Loucy (cell line): ENCODE results near the gene TICAM2.

Source experiments
- EZH2phosphoT487 ChIP-seq: fragments of 200-600 bp; IDR thresholded peaks from 2 replicates; pipeline ENCODE4 v1.6.1; 2018; ENCODE audit warnings: antibody characterized with exemption, mild to moderate bottlenecking, moderate library complexity, borderline replicate concordance
- TF ChIP-seq, protein P1 (sequence below): fragments of 200-600 bp; sonication (generic); conservative IDR thresholded peaks from 2 replicates; pipeline ENCODE4 v1.5.1; 2014; ENCODE audit warnings: mild to moderate bottlenecking, antibody characterized with exemption, low read length

DNA sequence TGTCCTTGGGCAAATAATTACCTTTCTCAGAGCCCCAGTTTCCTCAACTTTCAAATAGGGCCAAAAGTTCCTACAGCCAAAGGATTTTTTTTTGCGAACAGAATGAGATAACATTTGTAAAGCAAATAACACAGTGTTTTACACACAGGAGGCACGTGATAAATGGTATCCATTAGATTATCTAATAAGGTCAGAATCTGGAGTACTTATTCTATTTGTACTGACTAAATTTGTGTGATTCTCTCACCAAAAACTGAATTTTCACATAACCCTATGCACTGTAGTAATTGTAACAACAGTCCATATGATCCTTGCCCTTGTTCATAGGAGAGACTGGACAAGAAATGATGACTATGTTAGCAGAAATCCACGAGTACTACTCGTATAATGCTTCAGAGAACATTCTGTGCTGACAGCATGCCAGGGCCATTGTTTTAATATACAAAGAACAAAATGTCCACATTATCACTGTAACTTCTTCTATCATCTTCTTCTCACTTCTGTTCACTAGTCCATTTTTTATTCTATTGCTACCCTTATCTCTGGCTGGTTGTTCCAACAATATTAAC, 43.8 kb downstream of the TICAM2 start:
- TF ChIP-seq, protein P1, sequence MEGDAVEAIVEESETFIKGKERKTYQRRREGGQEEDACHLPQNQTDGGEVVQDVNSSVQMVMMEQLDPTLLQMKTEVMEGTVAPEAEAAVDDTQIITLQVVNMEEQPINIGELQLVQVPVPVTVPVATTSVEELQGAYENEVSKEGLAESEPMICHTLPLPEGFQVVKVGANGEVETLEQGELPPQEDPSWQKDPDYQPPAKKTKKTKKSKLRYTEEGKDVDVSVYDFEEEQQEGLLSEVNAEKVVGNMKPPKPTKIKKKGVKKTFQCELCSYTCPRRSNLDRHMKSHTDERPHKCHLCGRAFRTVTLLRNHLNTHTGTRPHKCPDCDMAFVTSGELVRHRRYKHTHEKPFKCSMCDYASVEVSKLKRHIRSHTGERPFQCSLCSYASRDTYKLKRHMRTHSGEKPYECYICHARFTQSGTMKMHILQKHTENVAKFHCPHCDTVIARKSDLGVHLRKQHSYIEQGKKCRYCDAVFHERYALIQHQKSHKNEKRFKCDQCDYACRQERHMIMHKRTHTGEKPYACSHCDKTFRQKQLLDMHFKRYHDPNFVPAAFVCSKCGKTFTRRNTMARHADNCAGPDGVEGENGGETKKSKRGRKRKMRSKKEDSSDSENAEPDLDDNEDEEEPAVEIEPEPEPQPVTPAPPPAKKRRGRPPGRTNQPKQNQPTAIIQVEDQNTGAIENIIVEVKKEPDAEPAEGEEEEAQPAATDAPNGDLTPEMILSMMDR, result no peak
- no peak for TF ChIP-seq EZH2phosphoT487
